NCI-H1436 treated with DMSO at 0.1 percent for 48 hours (cell line): ENCODE data around the gene HOXB2.
A peak's percentile ranks its signal among the peaks of the same experiment; 100 is the strongest.

ENCODE experiments used
- DNase-seq: peaks from one replicate; lab custom pipeline; 2025; lab: John Stamatoyannopoulos, UW

Gene HOXB2

DNA sequence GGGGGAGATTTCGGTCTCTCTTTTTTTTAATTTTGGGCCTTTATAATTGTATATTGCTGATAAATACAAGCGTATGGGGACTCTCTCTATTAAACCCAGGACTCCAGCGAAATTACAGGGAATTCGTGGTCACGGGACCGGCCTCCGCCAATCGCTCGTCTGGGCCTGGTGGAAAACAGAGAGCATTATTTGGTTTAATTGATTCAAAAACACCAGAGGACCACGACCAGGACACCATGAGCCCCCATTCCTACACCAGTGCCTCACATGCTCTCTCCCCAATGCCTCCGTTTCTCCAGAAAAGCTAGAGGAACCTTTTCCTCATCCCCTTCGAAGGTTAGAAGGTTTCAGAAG, at the start of gene HOXB2:
Gene HOXB2 (minus strand): TSS at position 88 of the 354 bp plus-strand sequence. CDS start 198 bp downstream, outside the sequence.
- peak; percentile 52 for DNase-seq

DNA sequence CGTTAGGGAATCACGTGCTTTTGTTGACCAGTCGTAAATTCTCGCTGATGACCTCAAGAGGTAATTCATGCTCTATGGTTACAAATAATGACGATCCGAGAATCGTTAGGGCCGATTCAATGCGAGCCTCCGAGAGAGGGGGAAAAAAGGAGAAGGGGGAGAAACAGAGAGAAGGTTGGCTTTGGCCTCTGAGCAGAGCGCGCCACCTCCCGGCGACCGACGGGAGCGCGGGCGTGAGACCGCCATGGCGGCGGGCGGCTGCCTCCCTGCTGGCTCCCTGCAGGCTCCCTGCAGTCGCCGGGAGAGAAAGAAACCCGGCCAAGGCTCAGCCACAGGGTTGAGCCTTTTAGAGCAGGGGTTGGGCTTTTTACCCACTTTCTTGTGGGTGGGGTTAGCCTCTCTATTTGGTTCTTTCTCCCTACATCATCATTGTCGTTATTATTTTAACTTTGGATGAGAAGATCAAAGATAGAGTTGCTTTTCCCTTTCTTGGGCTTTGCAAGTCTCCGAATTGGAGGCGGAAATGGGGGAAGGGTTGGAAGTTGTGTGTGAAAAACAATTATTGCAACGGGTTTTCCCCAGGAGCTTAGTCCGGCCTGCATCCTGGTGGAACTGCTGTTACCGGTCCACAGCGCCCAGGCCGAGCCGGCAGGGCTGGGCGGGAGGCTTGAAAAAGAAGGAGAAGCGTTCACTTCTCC, 49.1 kb upstream of the HOXB2 start:
- no peak for DNase-seq

DNA sequence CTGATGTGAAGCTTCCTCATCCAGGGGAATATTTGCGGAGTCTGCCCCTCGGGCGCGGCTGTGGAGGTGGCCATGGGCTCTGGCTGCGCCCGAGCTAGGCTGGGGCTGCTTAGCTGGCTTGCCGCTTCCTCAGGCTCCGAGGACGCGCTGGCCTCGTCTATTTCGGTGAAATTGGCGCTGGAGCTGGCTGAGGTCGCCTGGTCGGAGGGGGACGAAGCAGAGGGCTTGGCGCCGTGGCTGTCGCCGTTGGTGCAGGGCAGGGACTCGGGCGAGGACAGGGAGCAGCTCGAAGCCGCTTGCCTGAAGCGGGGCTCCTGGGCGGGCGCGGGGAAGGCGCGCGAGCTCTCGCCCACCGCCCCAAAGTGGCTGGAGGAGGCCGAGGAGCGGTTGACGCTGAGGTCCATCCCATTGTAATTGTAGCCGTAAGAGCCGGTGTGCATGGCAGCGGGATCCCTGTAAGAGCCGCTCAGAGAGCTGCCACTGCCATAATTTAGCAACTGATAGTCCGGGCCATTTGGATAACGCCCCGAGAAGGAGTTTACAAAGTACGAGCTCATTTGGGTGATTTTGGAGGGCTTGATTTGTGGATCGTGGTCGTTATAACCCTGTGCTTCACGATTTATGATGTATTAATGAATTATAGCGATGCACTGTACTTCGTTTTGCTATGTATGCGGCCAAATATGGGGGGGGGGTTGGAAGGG, 48.4 kb upstream of the HOXB2 start, which contains the start of gene HOXB5:
Gene HOXB5 (minus strand): TSS at position 654 of the 704 bp plus-strand sequence. CDS start 97 bp downstream, at position 557.
- DNase-seq, result no peak

DNA sequence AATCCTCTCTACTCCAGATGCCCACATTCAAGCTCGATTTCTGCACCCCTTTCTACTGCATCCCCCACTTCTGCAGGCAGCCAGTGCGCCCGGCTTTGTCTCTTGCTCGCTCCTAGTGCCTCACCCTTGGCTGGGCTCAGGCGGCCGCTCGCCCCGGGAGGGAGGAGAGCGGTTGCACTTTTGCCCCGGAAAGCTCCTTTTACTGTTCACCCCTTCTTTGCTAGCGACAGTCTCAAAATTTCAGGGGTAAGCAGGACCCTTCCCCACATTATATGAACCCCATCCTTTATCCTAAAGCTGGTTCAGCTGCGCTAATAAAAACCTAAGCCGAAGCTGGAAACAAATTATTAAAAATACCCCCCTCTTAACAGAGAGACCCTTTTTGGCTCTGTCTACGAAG, 47.7 kb upstream of the HOXB2 start:
- DNase-seq, result no peak

DNA sequence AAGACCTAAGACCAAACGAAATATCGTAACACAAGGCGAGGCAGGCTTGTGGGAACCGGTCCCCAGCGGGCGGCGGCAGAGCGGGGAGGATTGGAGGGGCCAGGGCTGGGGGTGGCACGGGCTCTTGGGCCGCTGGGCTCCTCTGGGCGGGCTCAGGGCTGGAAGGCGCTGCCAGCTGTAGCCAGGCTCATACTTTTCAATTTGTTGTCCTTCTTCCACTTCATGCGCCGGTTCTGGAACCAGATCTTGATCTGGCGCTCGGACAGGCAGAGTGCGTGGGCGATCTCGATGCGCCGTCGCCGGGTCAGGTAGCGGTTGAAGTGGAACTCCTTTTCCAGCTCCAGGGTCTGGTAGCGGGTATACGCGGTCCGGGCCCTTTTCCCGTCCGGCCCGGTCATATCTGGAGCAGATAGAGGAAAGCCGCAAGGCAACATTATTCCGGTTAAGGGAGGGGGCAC, 47.2 kb upstream of the HOXB2 start:
- DNase-seq, result no peak

DNA sequence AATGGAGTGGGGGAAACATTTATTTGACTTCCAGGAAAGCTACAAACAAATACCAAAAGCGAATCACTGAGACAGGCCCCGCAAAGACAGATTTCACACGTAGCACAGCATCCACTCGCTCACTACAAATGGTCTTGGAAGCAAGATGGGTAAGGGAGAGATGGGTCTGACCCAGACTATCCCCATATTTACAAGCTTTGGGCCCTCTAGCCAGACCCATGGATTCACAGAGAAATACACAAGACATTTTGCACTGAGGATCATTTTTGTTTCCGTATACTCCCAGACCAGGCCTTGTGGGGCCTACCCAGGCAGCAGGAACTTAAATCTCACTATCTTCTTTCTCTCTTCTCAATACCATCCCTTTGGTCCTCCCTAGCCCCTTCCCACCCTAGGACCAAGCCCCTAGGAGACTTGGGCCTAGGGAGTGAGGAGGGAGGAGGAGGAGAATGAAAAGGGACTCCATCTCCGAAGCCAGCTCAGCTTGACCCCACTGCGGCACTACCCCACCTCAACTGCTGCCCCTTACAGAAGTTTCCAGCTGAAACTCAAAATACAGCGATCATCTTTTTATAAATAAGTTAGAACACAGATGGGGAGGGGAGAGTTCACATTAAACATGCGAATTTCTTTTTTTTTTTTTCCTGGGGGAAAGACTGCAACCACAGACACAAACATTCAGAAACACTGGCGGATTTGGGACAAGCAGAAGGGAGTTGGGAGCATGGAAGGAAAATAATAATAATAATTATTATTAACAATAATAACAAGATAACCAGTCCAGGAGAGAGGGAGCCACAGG, 46.5 kb upstream of the HOXB2 start:
- no peak for DNase-seq

DNA sequence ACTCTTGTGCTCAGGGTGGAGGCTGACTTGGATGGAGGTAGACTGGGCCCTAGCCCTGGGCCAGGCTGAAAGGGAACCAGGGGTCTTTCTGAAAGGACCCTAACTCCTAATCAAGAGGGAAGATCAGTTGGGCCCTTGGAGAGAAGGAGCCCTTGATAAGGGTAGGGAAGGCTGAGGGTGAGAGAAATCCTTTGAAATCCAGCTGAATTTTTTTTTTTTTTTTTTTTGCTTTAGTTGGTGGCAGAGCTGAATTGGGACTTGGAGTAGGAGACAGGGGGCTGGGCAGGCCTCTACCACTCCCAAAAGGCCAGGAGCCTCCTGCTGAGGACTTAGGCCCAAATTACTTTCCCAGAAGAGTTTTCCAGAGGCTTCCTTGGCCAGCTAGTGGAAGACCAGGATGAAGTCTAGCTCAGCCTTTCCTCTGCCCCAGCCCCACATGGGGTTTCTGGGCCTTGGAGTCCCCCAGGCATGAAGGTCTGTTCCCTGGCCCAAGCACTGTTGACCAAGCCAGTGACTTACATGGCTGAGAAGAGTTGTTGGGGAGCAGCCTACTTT, 45.8 kb upstream of the HOXB2 start:
- no peak for DNase-seq

DNA sequence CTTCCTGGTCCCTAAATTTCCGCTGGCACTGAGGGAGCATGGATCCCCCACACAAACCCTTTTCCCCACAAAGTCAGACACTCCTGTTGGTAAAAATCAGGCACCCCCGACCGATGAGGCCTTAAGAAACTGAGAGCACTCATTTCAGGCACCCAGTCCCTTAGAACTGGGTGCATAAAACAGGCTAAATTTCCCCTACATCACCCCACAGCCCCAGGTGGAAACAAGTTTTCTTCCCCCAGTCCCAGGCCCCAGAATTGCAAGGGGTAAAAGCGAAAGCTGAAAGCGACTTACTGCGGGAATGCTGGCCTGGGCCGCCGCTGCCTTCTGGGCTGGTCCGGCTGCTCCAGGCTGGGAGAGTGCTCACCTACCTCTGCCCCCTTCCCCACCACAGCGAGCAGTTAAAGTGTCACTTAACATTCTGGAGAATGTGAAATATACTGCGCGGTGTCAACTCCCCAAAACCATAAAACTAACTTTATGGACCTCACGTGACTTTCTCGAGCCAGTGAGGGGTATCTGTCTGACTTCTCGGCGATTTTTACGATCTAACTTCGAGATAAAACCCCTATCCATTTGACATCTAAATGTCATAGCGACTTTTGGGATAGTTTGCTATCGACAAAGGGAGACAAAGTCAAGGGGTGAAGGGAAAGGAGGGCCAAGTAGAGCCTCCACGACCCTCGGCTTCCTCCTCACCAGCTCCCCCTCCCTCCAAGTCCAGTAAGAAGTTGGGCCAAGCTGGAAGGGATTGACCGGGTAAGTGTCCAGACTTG, 45.1 kb upstream of the HOXB2 start, which contains the start of gene HOXB3:
Gene HOXB3 (minus strand): TSS at position 411 of the 776 bp plus-strand sequence. CDS start 37,767 bp downstream, outside the sequence.
- no peak for DNase-seq

DNA sequence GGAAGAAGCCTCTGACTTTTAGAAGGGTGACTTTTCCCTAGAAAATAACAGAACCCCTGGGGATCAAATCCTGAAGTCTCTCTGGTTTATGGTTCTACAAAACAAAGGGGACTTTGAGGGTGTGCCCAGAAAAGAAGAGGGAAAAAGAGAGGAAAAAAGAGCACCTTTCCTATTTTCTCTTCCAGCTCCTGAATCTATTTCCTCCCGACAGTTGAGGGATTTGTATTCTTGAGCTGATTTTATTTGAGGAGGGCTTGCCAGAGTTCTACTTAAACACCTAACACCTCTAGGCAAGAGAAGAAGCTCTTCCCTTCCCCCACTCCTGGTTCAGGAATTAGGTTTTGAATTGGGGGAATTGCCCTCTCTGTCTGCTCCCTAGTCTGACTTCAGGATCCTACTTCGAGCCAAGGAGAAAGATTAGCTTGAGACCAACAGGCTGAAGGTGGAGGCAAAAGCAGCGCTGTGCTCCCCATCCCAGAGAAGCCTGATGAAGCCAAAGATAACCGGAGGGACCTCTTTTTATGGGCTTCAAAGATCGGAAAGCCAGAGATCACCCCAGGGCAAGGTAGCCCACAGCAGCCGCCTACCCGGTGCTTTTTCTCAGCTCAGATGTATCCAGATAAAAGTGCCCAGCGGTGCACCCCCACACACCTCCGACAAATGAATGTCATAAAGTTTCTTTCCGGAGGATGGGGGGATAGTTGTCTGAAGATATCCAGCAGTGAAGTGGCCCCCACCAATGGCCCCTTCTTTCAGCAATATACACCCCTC, 44.3 kb upstream of the HOXB2 start:
- DNase-seq, result no peak

DNA sequence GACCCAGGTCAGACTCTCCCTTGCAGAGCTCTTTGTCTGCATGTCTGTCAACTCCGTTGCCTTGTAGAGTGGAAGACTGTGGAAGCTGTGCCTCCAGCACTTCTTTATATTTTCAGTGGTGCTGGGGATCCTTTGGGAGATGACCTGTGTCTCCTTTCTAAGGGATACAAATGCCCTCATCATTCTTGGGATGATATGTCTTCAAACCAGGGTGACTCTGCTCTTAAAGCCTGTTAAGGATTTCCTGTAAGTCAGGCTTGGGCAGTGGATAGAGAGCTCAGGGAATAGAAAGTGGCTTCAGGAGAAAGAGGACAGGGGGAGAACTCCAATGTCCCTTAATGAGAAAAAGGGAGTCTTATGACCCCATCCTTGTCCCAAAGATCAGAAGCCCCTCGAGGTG, 43.6 kb upstream of the HOXB2 start:
- no peak for DNase-seq

DNA sequence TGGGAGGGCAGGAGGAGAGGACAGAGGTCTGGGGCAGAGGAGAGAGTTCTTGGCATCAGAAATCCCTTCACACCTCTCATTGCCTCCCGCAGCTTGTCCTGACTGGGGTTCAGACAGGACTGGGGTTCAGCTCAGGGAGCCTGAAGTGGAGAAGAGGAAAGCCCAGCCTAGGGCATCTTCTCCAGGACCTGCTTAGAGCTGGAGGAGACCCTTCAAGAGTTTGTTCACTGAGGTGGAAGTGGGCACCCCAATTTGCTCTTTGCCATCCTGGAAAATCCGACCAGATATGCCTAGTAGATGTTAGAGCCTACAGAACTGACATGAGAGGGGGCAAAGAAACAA, 43.1 kb upstream of the HOXB2 start:
- no peak for DNase-seq

DNA sequence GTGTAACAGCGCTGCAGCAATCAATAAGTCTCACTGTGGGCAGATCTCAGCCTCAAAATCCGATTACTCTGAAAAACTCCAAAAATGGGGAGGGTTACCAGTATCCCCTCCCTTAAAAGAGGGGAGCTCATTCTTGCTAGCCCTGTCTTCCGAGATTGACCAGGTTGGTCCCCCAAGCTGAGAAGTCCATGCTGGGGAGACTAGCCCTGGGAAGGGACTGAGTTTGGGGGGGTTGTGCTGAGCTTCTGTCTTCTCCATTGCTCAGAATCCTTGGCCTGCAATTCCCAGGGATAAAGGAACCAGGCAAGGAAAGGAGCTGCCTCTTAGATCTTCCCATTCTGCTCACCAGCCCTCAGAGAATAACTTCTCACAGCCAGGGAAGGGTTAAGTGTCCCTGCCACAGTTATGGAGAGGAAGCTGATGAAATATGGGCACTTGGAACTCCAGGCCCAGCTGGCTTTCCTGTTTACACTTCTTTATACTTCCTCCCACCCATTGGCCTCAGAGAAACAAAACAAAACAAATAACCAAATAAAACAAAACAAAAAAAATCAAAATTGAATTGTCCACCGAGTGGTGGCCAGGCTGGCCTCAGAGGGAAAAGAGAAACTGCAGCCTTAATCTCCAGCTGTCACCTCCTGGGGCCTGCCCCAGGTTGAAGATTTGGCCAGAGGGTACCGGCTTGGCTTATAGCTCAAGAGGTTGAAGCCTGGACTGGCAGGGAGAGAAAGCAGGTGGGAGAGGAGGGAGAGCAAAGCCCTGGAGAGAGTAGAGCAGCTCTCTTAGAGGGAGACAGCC, 42.6 kb upstream of the HOXB2 start:
- DNase-seq, result no peak

DNA sequence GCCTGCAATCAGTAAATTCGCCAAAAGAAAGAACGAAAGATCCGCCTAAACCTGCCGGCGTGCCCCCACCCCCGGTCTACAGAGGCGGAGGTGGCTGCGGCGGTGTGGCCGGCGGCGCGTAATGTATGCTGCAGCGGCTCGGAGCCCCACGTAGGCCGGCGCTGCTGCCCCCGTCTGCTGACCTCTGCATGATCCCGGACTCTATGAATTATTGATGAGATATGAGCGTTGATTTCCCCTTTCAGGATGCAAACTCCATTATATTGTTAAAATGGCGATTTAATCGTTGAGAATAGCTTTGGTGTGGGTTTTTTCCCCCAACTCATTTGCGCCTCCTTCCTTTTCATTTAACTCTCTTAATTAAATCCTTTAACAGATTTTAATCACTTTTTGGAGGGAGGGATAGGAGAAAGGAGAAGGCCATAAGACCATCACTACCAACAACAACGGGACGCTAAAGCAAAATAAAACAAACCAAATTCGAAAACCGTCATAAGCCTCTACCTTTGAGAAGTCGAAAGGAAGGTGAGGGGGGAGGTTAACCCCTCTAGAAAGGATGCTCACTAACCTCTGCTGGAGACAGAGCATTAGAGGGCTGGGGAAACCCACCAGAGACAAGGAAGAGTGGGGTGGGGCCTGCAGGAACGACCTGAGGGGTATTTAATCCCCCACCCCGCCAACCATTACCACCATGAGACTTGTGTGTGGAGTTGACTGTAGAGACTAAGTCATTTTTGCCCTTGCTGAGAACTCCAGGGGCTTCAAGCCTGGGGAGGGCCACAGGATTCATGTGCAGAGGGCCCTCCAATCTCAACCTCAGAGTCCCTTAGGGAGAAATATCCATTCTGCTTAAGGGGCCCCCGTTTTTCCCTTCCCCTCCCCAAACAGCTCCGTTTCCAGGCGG, 41.7 kb upstream of the HOXB2 start:
- no peak for DNase-seq

DNA sequence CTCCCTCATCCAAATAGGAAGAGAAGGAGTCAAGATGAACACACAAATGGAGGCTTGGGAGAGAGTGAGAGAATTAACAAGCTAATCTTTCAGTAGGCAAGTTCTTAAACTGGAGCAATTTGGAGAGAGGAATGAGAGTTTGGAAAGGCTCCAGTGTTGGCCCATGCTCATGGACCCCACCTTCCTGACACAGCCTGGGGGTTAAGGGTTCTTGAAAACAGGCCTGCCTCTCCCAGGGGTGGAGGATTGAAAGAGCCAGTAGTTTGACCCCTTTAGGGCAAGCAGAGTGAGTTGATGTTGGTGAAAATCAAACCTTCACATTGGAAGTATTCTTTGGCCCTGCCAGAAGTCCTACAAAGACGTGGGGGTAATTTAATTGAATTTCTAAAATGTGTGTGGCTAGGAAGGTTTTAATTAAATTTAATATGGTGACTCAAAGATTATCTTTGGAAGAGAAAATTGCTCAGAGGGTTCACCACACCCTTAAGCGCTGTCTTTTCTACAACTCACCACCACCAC, 39.4 kb upstream of the HOXB2 start:
- DNase-seq, result no peak

DNA sequence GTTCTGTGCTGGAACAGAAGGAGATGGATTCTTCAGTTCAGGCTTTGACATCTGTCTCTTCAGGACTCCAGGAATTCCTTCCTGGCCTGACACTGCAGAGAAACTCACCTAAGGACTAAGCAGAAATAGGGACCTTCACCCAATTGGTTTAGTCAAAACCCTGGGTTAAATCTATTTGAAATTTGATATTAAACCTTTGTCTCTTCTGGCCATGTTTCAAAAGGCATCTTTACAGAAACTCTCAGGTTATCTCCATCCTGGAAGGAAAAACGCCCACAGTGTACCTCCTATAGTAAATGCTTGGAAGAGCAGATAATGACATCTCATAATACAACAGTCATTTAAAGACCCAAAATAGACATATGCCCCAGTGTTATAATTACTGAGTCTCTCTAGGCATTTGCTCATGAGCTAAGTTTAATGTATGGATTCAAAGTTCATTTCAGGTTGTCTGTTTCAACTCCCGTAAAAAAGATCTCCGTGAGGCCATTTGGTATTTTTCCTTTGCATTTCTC, 38.9 kb upstream of the HOXB2 start:
- no peak for DNase-seq

DNA sequence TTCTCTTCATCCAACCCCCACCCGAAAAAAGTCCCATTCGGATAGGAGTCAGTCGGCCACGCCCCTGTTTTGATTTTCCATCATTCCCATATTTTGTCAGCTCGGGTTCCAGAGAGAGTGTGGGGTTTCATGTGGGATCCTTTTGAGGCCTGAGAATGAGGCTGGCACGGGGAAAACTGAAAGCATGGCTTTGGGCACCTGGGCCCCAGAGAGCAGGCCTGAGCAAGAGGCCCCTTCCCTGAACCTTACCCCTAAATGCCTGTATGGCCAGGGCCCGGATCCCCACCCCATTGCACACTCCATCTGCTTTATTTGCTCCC, 37.8 kb upstream of the HOXB2 start:
- DNase-seq, result no peak

DNA sequence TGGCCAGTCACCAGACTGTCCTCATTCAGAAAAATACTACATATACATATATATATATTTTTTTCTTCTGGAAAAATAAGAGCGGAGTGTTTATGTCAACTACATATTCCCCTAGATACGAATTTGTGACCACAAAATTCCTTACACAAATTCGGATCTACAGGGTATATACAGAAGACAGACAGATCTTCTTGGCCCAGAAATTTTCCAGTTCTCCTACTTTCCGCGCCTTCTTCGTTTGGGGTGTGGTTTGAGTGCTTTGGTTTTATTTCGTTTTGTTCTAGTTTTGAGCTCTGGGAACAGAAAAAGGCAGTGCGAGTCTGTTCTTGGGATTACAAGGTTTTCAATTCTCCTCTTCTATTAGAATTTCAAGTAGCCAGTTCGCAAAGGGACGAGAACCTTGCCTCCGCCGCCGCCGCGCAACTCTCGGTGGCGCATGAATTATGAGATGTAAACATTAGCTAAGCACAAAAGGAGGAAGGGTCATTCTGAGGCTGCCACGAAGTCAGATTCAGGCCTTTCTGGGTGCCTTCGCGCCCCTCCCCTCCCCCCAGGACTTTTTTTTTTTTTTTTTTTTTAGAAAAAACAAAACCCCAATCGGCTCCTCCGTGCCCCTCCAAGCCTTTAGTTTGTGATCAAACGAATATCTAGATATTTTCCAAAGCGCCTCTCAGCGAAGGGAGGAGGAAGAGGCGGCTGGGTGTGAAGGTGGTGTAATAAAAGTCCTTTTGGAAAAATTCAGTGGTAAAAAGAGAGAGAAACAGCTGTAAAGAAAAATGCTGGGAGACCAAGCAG, 35.0 kb upstream of the HOXB2 start:
- no peak for DNase-seq

DNA sequence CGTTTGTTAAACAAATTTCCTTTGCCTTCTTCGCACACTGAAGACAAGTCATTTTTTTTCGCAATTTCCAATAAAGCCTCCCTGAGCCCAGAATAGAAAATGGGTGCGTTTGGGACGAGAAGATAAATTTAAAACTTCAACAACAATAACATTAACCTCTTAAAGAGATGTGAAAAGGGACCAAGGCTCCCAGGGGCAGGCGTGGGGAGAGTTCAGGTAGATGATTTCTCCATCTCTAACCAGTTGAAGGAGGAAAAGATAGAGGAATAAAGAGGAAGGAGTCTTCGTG, 34.5 kb upstream of the HOXB2 start:
- no peak for DNase-seq
